Fibroblast of mammary gland (primary cell): ENCODE results near the gene CPT1A.
A peak's percentile ranks its signal among the peaks of the same experiment; 100 is the strongest.

Experiments used
- DNase-seq: peaks from one replicate; pipeline ENCODE4 v3.0.0-alpha.2; 2010; ENCODE audit warnings: low read depth
- H3K4me3 ChIP-seq: 2 replicates; pipeline ENCODE4 v1.5.1; 2011; ENCODE audit warnings: low read depth, mild to moderate bottlenecking, low read length, moderate library complexity; ENCODE audit not compliant: control insufficient read depth
- CTCF ChIP-seq: conservative IDR thresholded peaks from 2 replicates; pipeline ENCODE4 v1.5.1; 2011; ENCODE audit warnings: low read depth, low read length, inconsistent platforms; ENCODE audit not compliant: control insufficient read depth, insufficient read depth

The CPT1A gene

GRCh38 chr11:68753300-68753699, 88.4 kb downstream of the CPT1A start:
- no peak for DNase-seq
- no peak for TF ChIP-seq CTCF
- H3K4me3 ChIP-seq, result no peak overlapping the region

- peak; percentile 54 for DNase-seq
- TF ChIP-seq CTCF, result no peak
These were observed 90.3 kb downstream of the CPT1A start, which contains the start of gene TESMIN for GRCh38 chr11:68751331-68751856. TESMIN (minus strand) TSS chr11:68751520; CDS start chr11:68750660, 860 bp downstream.

GRCh38 chr11:68751004-68751325, 90.8 kb downstream of the CPT1A start:
- TF ChIP-seq CTCF, result no peak
- no peak for DNase-seq
- no peak overlapping the region for H3K4me3 ChIP-seq

More at GRCh38 chr11:68751331-68751856, 90.3 kb downstream of the CPT1A start, which contains the start of gene TESMIN:
- H3K4me3 ChIP-seq, result no peak within 1 kb of the TSS

- H3K4me3 ChIP-seq, result no peak overlapping the region
- no peak for TF ChIP-seq CTCF
- no peak for DNase-seq
These were observed 91.3 kb downstream of the CPT1A start for GRCh38 chr11:68750195-68751003.

- H3K4me3 ChIP-seq, result no peak overlapping the region
- DNase-seq, result peak; percentile 7
- TF ChIP-seq CTCF, result no peak
These were observed 92.2 kb downstream of the CPT1A start for GRCh38 chr11:68749229-68750123.

GRCh38 chr11:68748061-68748460, 93.7 kb downstream of the CPT1A start:
- no peak overlapping the region for H3K4me3 ChIP-seq
- no peak for DNase-seq
- no peak for TF ChIP-seq CTCF
